ENCODE data around the gene SLC25A21.

SLC25A21 gene

GRCh38 chr14:36661506-36662257 lies 510.7 kb downstream of the SLC25A21 start, which contains the start of gene PAX9:
Gene PAX9, plus strand, starts transcription at chr14:36661860. Its CDS starts 230 bp downstream, at chr14:36662090.
- peak within 1 kb of the TSS; percentile 72 for H3K27ac ChIP-seq (ENCODE audit: extremely low read depth, low read depth, low read length)
- peak within 1 kb of the TSS; percentile 67 for H3K4me3 ChIP-seq (ENCODE audit: low read depth, low read length)
- peaks cover 15% of the 10 kb centered on the region for H3K4me1 ChIP-seq (ENCODE audit: control insufficient read depth, insufficient read depth, low read length)
- POLR2A ChIA-PET, result interaction anchor here (1.0 to 1.9 kb wide), 3 partner anchors 12 to 272 kb away, joined by 3 read pairs; no protein-coding TSS in a partner anchor
- H3K36me3 ChIP-seq (ENCODE audit: control insufficient read depth in 2 of 2, insufficient read depth in 1 of 2, low read length in 2 of 2), result peaks cover 15 to 23% of the 10 kb centered on the region in 2 experiments; a peak in 2 of 3 replicates
- no peaks in the 10 kb centered on the region for H3K9me3 ChIP-seq (ENCODE audit: control insufficient read depth, insufficient read depth, low read depth, low read length)
- CTCF ChIA-PET, result interaction anchor here (0.5 to 1.9 kb wide), 5 partner anchors 12 to 384 kb away, joined by 3 to 6 read pairs (median 4); no protein-coding TSS in a partner anchor
- no peak for TF ChIP-seq TSHZ1 (tag by site-specific recombination; IDR thresholded peaks at IDR 0.05; ENCODE audit: borderline replicate concordance)
- TF ChIP-seq KLF8 (tag by site-specific recombination; IDR thresholded peaks at IDR 0.05), result peak; percentile 66
- no peak for TF ChIP-seq ZNF335 (tag by site-specific recombination; conservative IDR thresholded peaks at IDR 0.05)
- TF ChIP-seq ZNF785 (tag by site-specific recombination; IDR thresholded peaks at IDR 0.05), result no peak
- peak; percentile 97 for TF ChIP-seq SP2 (tag by site-specific recombination; IDR thresholded peaks at IDR 0.05)
- TF ChIP-seq ZNF654 (tag by site-specific recombination; IDR thresholded peaks at IDR 0.05; ENCODE audit: low read depth), result no peak
- TF ChIP-seq ZNF561 (tag by site-specific recombination; IDR thresholded peaks at IDR 0.05; ENCODE audit: borderline replicate concordance), result peak; percentile 54; the same call in 1 of the 2 replicates
- TF ChIP-seq EGR2 (tag by site-specific recombination; IDR thresholded peaks at IDR 0.05; ENCODE audit: low read depth), result no peak
- TF ChIP-seq ZNF19 (tag by site-specific recombination; IDR thresholded peaks at IDR 0.05; ENCODE audit: low read depth), result no peak
- TF ChIP-seq ZNF16 (tag by site-specific recombination; IDR thresholded peaks at IDR 0.05; ENCODE audit: low read depth), result no peak
- TF ChIP-seq, protein P1, sequence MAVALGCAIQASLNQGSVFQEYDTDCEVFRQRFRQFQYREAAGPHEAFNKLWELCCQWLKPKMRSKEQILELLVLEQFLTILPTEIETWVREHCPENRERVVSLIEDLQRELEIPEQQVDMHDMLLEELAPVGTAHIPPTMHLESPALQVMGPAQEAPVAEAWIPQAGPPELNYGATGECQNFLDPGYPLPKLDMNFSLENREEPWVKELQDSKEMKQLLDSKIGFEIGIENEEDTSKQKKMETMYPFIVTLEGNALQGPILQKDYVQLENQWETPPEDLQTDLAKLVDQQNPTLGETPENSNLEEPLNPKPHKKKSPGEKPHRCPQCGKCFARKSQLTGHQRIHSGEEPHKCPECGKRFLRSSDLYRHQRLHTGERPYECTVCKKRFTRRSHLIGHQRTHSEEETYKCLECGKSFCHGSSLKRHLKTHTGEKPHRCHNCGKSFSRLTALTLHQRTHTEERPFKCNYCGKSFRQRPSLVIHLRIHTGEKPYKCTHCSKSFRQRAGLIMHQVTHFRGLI (tag by site-specific recombination; IDR thresholded peaks at IDR 0.05), result peak; percentile 54; the same call in 1 of the 2 replicates
- TF ChIP-seq, protein P2, sequence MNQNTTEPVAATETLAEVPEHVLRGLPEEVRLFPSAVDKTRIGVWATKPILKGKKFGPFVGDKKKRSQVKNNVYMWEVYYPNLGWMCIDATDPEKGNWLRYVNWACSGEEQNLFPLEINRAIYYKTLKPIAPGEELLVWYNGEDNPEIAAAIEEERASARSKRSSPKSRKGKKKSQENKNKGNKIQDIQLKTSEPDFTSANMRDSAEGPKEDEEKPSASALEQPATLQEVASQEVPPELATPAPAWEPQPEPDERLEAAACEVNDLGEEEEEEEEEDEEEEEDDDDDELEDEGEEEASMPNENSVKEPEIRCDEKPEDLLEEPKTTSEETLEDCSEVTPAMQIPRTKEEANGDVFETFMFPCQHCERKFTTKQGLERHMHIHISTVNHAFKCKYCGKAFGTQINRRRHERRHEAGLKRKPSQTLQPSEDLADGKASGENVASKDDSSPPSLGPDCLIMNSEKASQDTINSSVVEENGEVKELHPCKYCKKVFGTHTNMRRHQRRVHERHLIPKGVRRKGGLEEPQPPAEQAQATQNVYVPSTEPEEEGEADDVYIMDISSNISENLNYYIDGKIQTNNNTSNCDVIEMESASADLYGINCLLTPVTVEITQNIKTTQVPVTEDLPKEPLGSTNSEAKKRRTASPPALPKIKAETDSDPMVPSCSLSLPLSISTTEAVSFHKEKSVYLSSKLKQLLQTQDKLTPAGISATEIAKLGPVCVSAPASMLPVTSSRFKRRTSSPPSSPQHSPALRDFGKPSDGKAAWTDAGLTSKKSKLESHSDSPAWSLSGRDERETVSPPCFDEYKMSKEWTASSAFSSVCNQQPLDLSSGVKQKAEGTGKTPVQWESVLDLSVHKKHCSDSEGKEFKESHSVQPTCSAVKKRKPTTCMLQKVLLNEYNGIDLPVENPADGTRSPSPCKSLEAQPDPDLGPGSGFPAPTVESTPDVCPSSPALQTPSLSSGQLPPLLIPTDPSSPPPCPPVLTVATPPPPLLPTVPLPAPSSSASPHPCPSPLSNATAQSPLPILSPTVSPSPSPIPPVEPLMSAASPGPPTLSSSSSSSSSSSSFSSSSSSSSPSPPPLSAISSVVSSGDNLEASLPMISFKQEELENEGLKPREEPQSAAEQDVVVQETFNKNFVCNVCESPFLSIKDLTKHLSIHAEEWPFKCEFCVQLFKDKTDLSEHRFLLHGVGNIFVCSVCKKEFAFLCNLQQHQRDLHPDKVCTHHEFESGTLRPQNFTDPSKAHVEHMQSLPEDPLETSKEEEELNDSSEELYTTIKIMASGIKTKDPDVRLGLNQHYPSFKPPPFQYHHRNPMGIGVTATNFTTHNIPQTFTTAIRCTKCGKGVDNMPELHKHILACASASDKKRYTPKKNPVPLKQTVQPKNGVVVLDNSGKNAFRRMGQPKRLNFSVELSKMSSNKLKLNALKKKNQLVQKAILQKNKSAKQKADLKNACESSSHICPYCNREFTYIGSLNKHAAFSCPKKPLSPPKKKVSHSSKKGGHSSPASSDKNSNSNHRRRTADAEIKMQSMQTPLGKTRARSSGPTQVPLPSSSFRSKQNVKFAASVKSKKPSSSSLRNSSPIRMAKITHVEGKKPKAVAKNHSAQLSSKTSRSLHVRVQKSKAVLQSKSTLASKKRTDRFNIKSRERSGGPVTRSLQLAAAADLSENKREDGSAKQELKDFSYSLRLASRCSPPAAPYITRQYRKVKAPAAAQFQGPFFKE (tag by site-specific recombination; IDR thresholded peaks at IDR 0.05; ENCODE audit: borderline replicate concordance), result no peak
- no peak for TF ChIP-seq ZNF571 (tag by site-specific recombination; IDR thresholded peaks at IDR 0.05)
- TF ChIP-seq ZNF670 (tag by site-specific recombination; IDR thresholded peaks at IDR 0.05; ENCODE audit: low read depth), result no peak
- no peak for TF ChIP-seq ZNF792 (tag by site-specific recombination; IDR thresholded peaks at IDR 0.05)
- TF ChIP-seq ZBTB20 (tag by site-specific recombination; IDR thresholded peaks at IDR 0.05), result 0 out of 2 replicates have a peak, but pooled peaks have one; percentile 23
- TF ChIP-seq, protein P3, sequence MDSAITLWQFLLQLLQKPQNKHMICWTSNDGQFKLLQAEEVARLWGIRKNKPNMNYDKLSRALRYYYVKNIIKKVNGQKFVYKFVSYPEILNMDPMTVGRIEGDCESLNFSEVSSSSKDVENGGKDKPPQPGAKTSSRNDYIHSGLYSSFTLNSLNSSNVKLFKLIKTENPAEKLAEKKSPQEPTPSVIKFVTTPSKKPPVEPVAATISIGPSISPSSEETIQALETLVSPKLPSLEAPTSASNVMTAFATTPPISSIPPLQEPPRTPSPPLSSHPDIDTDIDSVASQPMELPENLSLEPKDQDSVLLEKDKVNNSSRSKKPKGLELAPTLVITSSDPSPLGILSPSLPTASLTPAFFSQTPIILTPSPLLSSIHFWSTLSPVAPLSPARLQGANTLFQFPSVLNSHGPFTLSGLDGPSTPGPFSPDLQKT (IDR thresholded peaks at IDR 0.05; ENCODE audit: borderline replicate concordance, low read depth, low read length), result no peak
- peak; percentile 97 for TF ChIP-seq ZBTB8A (tag by site-specific recombination; IDR thresholded peaks at IDR 0.05)
- peak; percentile 95 for TF ChIP-seq ZNF341 (tag by site-specific recombination; IDR thresholded peaks at IDR 0.05; ENCODE audit: low read depth)
- 0 out of 2 replicates have a peak, but pooled peaks have one; percentile 18 for TF ChIP-seq GLIS1 (tag by site-specific recombination; IDR thresholded peaks at IDR 0.05)
- 0 out of 2 replicates have a peak, but pooled peaks have one; percentile 19 for TF ChIP-seq ZNF623 (tag by site-specific recombination; IDR thresholded peaks at IDR 0.05)
- TF ChIP-seq SCRT1 (tag by site-specific recombination; IDR thresholded peaks at IDR 0.05; ENCODE audit: borderline replicate concordance), result no peak
- TF ChIP-seq, protein P4, sequence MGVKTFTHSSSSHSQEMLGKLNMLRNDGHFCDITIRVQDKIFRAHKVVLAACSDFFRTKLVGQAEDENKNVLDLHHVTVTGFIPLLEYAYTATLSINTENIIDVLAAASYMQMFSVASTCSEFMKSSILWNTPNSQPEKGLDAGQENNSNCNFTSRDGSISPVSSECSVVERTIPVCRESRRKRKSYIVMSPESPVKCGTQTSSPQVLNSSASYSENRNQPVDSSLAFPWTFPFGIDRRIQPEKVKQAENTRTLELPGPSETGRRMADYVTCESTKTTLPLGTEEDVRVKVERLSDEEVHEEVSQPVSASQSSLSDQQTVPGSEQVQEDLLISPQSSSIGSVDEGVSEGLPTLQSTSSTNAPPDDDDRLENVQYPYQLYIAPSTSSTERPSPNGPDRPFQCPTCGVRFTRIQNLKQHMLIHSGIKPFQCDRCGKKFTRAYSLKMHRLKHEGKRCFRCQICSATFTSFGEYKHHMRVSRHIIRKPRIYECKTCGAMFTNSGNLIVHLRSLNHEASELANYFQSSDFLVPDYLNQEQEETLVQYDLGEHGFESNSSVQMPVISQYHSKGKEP (tag by site-specific recombination; IDR thresholded peaks at IDR 0.05), result no peak
